ENCODE measurements around the gene GABBR1.

The GABBR1 gene

DNA sequence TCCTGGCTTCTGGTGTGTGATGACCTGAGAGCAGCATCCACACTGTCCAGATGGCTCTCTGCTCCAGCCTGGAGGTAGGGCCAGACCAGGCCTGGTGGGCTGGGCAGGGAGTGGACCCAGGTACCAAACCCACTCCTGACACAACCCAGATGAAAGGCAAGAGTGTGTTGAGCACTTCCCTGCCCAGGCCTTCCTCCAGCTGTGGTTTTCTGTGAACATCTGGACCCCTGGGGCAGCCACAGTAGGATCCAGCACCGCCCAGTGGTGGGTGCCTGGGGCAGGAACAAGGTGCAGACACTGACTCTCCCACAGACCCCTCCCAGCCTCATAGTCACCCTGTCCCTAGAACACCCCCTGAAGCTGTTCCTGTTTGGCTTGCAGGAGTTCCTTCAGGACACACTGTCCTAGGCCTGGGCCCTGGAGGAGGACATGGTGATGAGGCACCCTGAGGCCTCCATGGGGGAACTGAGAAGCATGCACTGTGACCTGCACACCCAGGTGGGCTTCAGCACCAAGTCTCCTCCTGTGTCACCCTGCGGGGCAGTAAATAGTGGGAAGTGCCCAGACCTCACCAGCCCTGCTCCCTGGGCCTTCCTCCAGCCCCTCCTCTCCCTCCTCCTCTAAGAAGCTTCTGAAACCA is 102.2 kb downstream of the GABBR1 start:
- TF ChIP-seq, protein P1, sequence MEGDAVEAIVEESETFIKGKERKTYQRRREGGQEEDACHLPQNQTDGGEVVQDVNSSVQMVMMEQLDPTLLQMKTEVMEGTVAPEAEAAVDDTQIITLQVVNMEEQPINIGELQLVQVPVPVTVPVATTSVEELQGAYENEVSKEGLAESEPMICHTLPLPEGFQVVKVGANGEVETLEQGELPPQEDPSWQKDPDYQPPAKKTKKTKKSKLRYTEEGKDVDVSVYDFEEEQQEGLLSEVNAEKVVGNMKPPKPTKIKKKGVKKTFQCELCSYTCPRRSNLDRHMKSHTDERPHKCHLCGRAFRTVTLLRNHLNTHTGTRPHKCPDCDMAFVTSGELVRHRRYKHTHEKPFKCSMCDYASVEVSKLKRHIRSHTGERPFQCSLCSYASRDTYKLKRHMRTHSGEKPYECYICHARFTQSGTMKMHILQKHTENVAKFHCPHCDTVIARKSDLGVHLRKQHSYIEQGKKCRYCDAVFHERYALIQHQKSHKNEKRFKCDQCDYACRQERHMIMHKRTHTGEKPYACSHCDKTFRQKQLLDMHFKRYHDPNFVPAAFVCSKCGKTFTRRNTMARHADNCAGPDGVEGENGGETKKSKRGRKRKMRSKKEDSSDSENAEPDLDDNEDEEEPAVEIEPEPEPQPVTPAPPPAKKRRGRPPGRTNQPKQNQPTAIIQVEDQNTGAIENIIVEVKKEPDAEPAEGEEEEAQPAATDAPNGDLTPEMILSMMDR (IDR thresholded peaks at IDR 0.05; ENCODE audit: low read depth, low read length), result no peak
- in situ Hi-C loops (cut with HindIII; ENCODE audit: low sequenced_read_pairs), result no loop called here
- no peak overlapping the region for H3K4me3 ChIP-seq (ENCODE audit: low read depth, low read length)
- no peak for DNase-seq (ENCODE audit: low read depth, low spot score)

DNA sequence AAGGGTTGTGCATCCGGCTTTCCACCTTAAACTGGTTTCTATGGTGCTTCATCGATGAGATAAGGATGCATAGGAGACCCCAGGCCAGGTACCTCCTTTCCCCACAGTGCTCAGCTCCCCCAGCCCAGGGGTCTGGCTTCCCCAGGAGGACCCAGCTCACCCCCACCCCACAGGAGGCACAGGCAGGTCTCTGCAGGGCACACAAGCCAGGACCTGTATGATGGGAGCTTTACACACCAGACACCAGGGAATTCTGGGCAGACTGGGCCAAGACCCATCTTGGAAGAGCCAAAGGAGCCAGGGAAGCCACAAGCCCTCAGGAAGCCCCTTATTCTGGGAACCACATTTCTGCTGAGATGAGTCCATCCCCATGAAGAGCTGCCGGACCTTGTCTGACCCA is 103.0 kb downstream of the GABBR1 start:
- no peak overlapping the region for H3K4me3 ChIP-seq (ENCODE audit: low read depth, low read length)
- no peak for DNase-seq (ENCODE audit: low read depth, low spot score)
- TF ChIP-seq, protein P1 (IDR thresholded peaks at IDR 0.05; ENCODE audit: low read depth, low read length), result no peak
- in situ Hi-C loops (cut with HindIII; ENCODE audit: low sequenced_read_pairs), result no loop called here

DNA sequence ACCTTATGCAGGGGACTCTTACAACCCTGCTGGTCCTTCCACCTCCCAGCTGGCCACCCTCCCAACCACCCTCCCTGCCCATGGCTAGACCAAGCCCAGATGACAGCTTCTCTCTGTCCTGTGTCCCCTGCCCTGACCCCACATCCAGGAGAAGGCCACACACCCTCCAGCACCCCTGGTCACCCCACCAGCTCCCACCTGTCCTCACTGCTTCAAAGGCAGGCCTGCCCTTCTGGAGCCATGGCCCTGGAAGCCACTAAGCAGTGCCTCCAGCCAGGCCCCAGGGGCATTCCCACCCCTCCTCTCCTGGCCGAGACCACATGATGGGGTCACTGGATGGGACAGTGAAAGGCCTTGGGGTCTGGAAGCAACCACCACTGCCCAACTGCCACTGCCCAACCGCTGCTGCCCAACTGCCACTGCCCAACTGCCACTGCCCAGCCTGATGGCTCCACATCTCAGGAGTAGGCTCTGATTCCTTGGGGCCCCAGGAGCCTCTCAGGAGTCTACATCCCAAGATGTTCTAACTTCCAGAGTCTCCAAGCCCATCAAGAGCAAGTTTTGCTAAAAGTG is 103.9 kb downstream of the GABBR1 start:
- H3K4me3 ChIP-seq (ENCODE audit: low read depth, low read length), result no peak overlapping the region
- DNase-seq (ENCODE audit: low read depth, low spot score), result no peak
- in situ Hi-C loops (cut with HindIII; ENCODE audit: low sequenced_read_pairs), result no loop called here
- TF ChIP-seq, protein P1 (IDR thresholded peaks at IDR 0.05; ENCODE audit: low read depth, low read length), result no peak

DNA sequence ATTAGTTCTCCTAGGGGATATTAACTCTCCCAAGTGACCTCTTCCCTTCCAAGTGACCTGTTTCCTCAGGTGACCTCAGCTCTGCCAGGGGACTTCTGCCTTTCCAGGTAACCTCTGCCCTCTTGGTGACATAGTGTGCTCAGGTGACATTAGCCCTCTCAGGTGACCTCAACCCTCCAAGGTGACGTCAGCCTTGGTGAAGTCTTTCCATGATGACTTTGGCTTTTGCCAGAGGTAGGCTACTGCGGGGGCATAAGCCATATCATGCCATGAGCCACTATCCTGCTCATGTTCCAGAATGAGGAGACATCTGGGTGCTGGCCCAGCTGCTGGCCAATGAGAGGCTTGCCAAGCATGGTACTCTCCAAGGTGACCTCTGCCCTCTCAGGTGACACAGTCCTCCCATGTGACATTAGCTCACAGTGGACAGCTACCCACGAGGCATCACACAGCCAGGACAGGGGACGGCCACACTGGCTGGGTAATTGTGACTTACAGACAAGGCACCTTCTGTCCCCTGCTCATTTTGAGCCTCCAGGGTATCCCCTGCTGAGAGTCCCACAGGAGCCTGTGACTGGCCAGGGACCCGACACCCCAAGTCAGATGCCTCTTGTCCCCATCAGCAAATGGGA is 104.6 kb downstream of the GABBR1 start:
- in situ Hi-C loops (cut with HindIII; ENCODE audit: low sequenced_read_pairs), result no loop called here
- TF ChIP-seq, protein P1 (IDR thresholded peaks at IDR 0.05; ENCODE audit: low read depth, low read length), result no peak
- no peak overlapping the region for H3K4me3 ChIP-seq (ENCODE audit: low read depth, low read length)
- DNase-seq (ENCODE audit: low read depth, low spot score), result no peak

DNA sequence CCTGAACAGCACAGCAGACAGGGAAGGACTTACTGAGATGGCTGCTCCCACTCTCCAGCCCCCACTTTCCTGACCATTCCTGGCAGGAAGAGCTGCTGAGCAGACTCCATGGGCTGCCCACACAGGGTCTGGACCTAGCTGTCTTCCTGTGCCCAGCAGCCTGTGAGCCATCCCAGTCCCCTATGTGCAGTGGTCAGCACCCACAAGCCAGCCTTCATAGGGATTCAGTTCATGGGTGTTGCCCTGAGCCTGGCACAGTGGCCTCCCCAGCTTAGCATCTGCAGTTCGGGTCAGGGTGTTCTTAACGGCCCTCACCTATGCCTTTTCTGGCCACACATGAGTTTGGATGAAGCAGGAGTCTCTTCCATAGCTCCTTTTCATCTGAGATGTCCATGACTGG is 105.4 kb downstream of the GABBR1 start:
- TF ChIP-seq, protein P1 (IDR thresholded peaks at IDR 0.05; ENCODE audit: low read depth, low read length), result no peak
- no peak overlapping the region for H3K4me3 ChIP-seq (ENCODE audit: low read depth, low read length)
- no peak for DNase-seq (ENCODE audit: low read depth, low spot score)
- in situ Hi-C loops (cut with HindIII; ENCODE audit: low sequenced_read_pairs), result no loop called here

DNA sequence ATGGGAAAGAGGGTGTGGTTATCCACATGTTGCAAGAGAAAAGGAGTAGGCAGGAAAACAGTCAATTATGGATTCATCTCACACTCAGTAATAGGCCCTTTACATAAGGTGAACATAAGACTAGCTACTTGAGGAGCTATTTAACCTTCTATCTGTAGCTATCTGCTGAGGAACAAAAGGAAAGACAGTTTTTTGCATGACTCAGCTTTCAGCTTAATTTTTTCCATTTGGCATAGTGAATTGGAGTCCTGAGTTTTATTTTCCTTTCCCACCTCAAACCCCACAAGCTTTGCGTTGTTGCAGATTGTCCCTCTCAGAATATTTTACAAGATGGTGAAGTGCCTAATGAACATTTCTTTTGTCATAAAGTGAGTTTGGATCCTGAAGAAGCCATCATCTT is 105.9 kb downstream of the GABBR1 start:
- TF ChIP-seq, protein P1 (IDR thresholded peaks at IDR 0.05; ENCODE audit: low read depth, low read length), result no peak
- in situ Hi-C loops (cut with HindIII; ENCODE audit: low sequenced_read_pairs), result no loop called here
- no peak overlapping the region for H3K4me3 ChIP-seq (ENCODE audit: low read depth, low read length)
- no peak for DNase-seq (ENCODE audit: low read depth, low spot score)

Measured in astrocyte of the spinal cord (primary cell).